ENCODE results near the gene TPBG. TPM values are rescaled to one million over a fixed set of nuclear protein-coding genes. Genes with fewer than 3 reads are reported as not detected.

Gene TPBG
- total RNA-seq: 7.2 TPM

GRCh38 chr6:82363428-82364086 is at the start of gene TPBG:
TSS of gene TPBG (plus strand) at chr6:82363817. CDS start at chr6:82364962, 1,145 bp downstream.

Other genes with a start within 250 kb of the TPBG start
- 80.0 TPM for gene IBTK, start 116.1 kb upstream of the TPBG start, total RNA-seq